Measurements from ENCODE around the gene TGM5. TPM values are rescaled to one million over a fixed set of nuclear protein-coding genes. Genes with fewer than 3 reads are reported as not detected.

Gene TGM5
- total RNA-seq, 1 experiment from 2014 or later, result not detected

GRCh38 chr15:43210172-43210745 lies 56.5 kb downstream of the TGM5 start:
- no peaks in the 10 kb centered on the region for H3K4me1 ChIP-seq (ENCODE audit: control insufficient read depth in 1 of 2, insufficient read depth in 2 of 2, low read length in 2 of 2)
- H3K9me3 ChIP-seq (ENCODE audit: control insufficient read depth in 1 of 2, insufficient read depth in 1 of 2, low read depth in 1 of 2, low read length in 2 of 2), result no peaks in the 10 kb centered on the region
- ChIA-PET POLR2A (no interaction called here), RAD21 (ENCODE audit: low non-redundant PET in 1 of 2, low total read pairs in 2 of 2, uncharacterized antibody in 2 of 2, unreplicated experiment in 2 of 2) (no interaction called here), CTCF (interaction anchor here (5.0 kb wide), 1 partner anchor 15 kb away, joined by 21 read pairs; no protein-coding TSS in a partner anchor)
- no peaks in the 10 kb centered on the region for H3K9me2 ChIP-seq (ENCODE audit: insufficient read depth)
- no peak overlapping the region for H3K4me3 ChIP-seq (replicated peaks in 1 of 2; ENCODE audit: low read depth in 1 of 2, low read length in 2 of 2)
- H3K79me2 ChIP-seq (ENCODE audit: insufficient read depth, low read length), result no peaks in the 10 kb centered on the region
- ATAC-seq, result no peak
- intact Hi-C loops (cut with micrococcal nuclease), result no loop called here
- H3K4me2 ChIP-seq (ENCODE audit: low read length), result no peak overlapping the region
- TF ChIP-seq JUND (IDR thresholded peaks at IDR 0.05) (no peak), TCF7L2 (IDR thresholded peaks at IDR 0.05; ENCODE audit: borderline replicate concordance, extremely low read depth, insufficient read depth, insufficient read length) (no peak), CEBPB (IDR thresholded peaks at IDR 0.05; ENCODE audit: low read depth) (no peak), EZH2 (IDR thresholded peaks at IDR 0.05) (no peak), POLR2A (IDR thresholded peaks at IDR 0.05; ENCODE audit: borderline replicate concordance, extremely low read depth, insufficient read depth, insufficient read length) (no peak), YY1 (IDR thresholded peaks at IDR 0.05; ENCODE audit: extremely low read depth, insufficient replicate concordance, low read depth, low read length) (no peak), ZNF274 (IDR thresholded peaks at IDR 0.05; ENCODE audit: low read depth, low read length) (no peak), REST (IDR thresholded peaks at IDR 0.05; ENCODE audit: low read depth) (no peak), FOSL1 (IDR thresholded peaks at IDR 0.05; ENCODE audit: low read depth) (no peak), ATF3 (IDR thresholded peaks at IDR 0.05) (no peak), SIN3A (IDR thresholded peaks at IDR 0.05; ENCODE audit: low read depth) (no peak), ELF1 (IDR thresholded peaks at IDR 0.05; ENCODE audit: borderline replicate concordance, low read depth) (no peak), SP1 (IDR thresholded peaks at IDR 0.05; ENCODE audit: low read depth) (no peak), ZFX (IDR thresholded peaks at IDR 0.05) (no peak), POLR2AphosphoS5 (IDR thresholded peaks at IDR 0.05; ENCODE audit: low read depth, low read length) (no peak), ZBTB33 (IDR thresholded peaks at IDR 0.05; ENCODE audit: extremely low read depth, insufficient replicate concordance, low read length) (no peak), MAX (IDR thresholded peaks at IDR 0.05) (no peak)
- no peak overlapping the region for H2AFZ ChIP-seq (ENCODE audit: low read depth, low read length, poor library complexity, severe bottlenecking)
- H3K36me3 ChIP-seq (ENCODE audit: control insufficient read depth in 1 of 2, insufficient read depth in 2 of 2, low read length in 2 of 2), result no peaks in the 10 kb centered on the region
- no peak for DNase-seq (ENCODE audit: low read depth, low spot score)
- H3K27ac ChIP-seq (ENCODE audit: low read depth, low read length), result no peak overlapping the region
- BruUV-seq (replicated peaks), result no TSS peak
- H3K27me3 ChIP-seq (ENCODE audit: insufficient read depth, low read length), result no peaks in the 10 kb centered on the region
- no peaks in the 10 kb centered on the region for H4K20me1 ChIP-seq (ENCODE audit: insufficient read depth)
- H3K9ac ChIP-seq (ENCODE audit: low read length), result no peak overlapping the region
